Cardiac fibroblast (primary cell): ENCODE data around the gene ZSCAN30.
A peak's percentile ranks its signal among the peaks of the same experiment; 100 is the strongest.
"Not testable (repeated sequence)": the region's sequence is repeated elsewhere in the genome, so short reads cannot be mapped to it uniquely, and the experiment has no call there.

Source experiments
- DNase-seq, 2 donors: peaks; one replicate each; pipeline versions ENCODE4 v3.0.0 to v3.0.0-alpha.2; 2010; ENCODE audit warnings: low read depth in 2 of 2
- H3K4me3 ChIP-seq, 2 donors: replicated peaks in 1 of 2; 1 replicate in 1 of 2; 2 replicates in 1 of 2; pipeline ENCODE4 v1.5.1; 2011; ENCODE audit warnings: low read depth in 2 of 2, low read length in 2 of 2, mild to moderate bottlenecking in 2 of 2, moderate library complexity in 1 of 2
- CTCF ChIP-seq: IDR thresholded peaks from one replicate; pipeline ENCODE4 v1.5.1; 2011; ENCODE audit warnings: low read depth, mild to moderate bottlenecking, low read length, inconsistent platforms

ZSCAN30 gene

GRCh38 chr18:35220424-35220823 is 69.6 kb downstream of the ZSCAN30 start:
- DNase-seq, result no peak
- H3K4me3 ChIP-seq, result no peak overlapping the region
- TF ChIP-seq CTCF, result no peak

GRCh38 chr18:35219331-35219730 is 70.7 kb downstream of the ZSCAN30 start:
- DNase-seq, result peak in 1 of 2 donors; percentile 32
- not testable (repeated sequence) for H3K4me3 ChIP-seq

GRCh38 chr18:35216611-35217010 is 73.4 kb downstream of the ZSCAN30 start:
- H3K4me3 ChIP-seq, DNase-seq: not testable (repeated sequence)

- H3K4me3 ChIP-seq, result no peak overlapping the region
- no peak for TF ChIP-seq CTCF
- DNase-seq, result no peak
Measured at GRCh38 chr18:35215026-35215425, 75.0 kb downstream of the ZSCAN30 start.

GRCh38 chr18:35205746-35206458 is 84.1 kb downstream of the ZSCAN30 start:
- DNase-seq, H3K4me3 ChIP-seq: not testable (repeated sequence)

- TF ChIP-seq CTCF, result no peak
- DNase-seq, result no peak
- no peak overlapping the region for H3K4me3 ChIP-seq
Measured at GRCh38 chr18:35205199-35205712, 84.8 kb downstream of the ZSCAN30 start.

- peak in 1 of 2 donors; percentile 80 for DNase-seq
- TF ChIP-seq CTCF, result no peak
- no peak overlapping the region for H3K4me3 ChIP-seq
Measured at GRCh38 chr18:35203067-35203466, 87.0 kb downstream of the ZSCAN30 start.

GRCh38 chr18:35201256-35201931 is 88.6 kb downstream of the ZSCAN30 start:
- H3K4me3 ChIP-seq, result no peak overlapping the region
- no peak for TF ChIP-seq CTCF
- no peak for DNase-seq
